CD14-positive monocyte (primary cell): ENCODE data around the gene PRH1. TPM values are rescaled to one million over a fixed set of nuclear protein-coding genes. Genes with fewer than 3 reads are reported as not detected.

Experiments
- DNase-seq, 3 donors: peaks; one replicate each; pipeline ENCODE4 v3.0.0-alpha.2; 2011 to 2022
- H2AFZ ChIP-seq: 2 replicates; pipeline ENCODE4 v1.6.0; 2012; ENCODE audit warnings: mild to moderate bottlenecking, low read depth, low read length, inconsistent platforms; ENCODE audit not compliant: insufficient read depth, poor library complexity, severe bottlenecking
- H3K27ac ChIP-seq, 2 donors: 1 replicate in 1 of 2; 2 replicates in 1 of 2; pipeline ENCODE4 v1.5.1; 2012 to 2013; ENCODE audit warnings: low read length in 2 of 2, control low read depth in 1 of 2, inconsistent platforms in 1 of 2, low read depth in 1 of 2, mild to moderate bottlenecking in 1 of 2
- H3K27me3 ChIP-seq, 2 donors: one replicate each; pipeline versions ENCODE4 v1.6.0 to v1.6.1; 2011 to 2013; ENCODE audit warnings: low read length in 2 of 2; ENCODE audit not compliant: control insufficient read depth in 2 of 2, insufficient read depth in 2 of 2
- H3K36me3 ChIP-seq, 2 donors: replicated peaks in 1 of 2; 1 replicate in 1 of 2; 2 replicates in 1 of 2; pipeline versions ENCODE4 v1.5.1 to v1.6.1; 2012 to 2013; ENCODE audit warnings: low read length in 2 of 2, control low read depth in 1 of 2, inconsistent platforms in 1 of 2, mild to moderate bottlenecking in 1 of 2; ENCODE audit not compliant: insufficient read depth in 2 of 2, control insufficient read depth in 1 of 2
- H3K4me1 ChIP-seq, 2 donors: 1 replicate in 1 of 2; 2 replicates in 1 of 2; pipeline versions ENCODE4 v1.5.1 to v1.6.1; 2012 to 2013; ENCODE audit warnings: low read length in 2 of 2, control low read depth in 1 of 2, inconsistent platforms in 1 of 2, mild to moderate bottlenecking in 1 of 2, moderate library complexity in 1 of 2; ENCODE audit not compliant: insufficient read depth in 2 of 2, control insufficient read depth in 1 of 2
- H3K4me2 ChIP-seq: replicated peaks from 2 replicates; pipeline ENCODE3; 2012; ENCODE audit warnings: low read length, moderate library complexity, mild to moderate bottlenecking; ENCODE audit not compliant: poor library complexity, severe bottlenecking; ENCODE audit errors: extremely low read depth
- H3K4me3 ChIP-seq, 3 experiments: fragments of 200-600 bp in 1 of 3; sonication (generic) in 1 of 3; replicated peaks in 1 of 3; 1 replicate in 2 of 3; 2 replicates in 1 of 3; pipeline ENCODE4 v1.5.1; 2011 to 2013; ENCODE audit warnings: low read length in 3 of 3, mild to moderate bottlenecking in 3 of 3, control low read depth in 2 of 3, low read depth in 2 of 3, inconsistent platforms in 1 of 3, moderate library complexity in 1 of 3
- H3K79me2 ChIP-seq: 2 replicates; pipeline ENCODE4 v1.6.0; 2012; ENCODE audit warnings: mild to moderate bottlenecking, control low read depth, inconsistent platforms, low read length, moderate library complexity; ENCODE audit not compliant: insufficient read depth
- H3K9ac ChIP-seq: 2 replicates; pipeline ENCODE4 v1.6.0; 2017; ENCODE audit warnings: low read length, mild to moderate bottlenecking; ENCODE audit not compliant: insufficient read depth, poor library complexity, severe bottlenecking
- H3K9me3 ChIP-seq, 2 donors: replicated peaks in 1 of 2; 1 replicate in 1 of 2; 2 replicates in 1 of 2; pipeline versions ENCODE4 v1.5.1 to v1.6.1; 2012 to 2013; ENCODE audit warnings: low read length in 2 of 2, control low read depth in 1 of 2; ENCODE audit not compliant: control insufficient read depth in 1 of 2, insufficient read depth in 1 of 2
- H4K20me1 ChIP-seq: 2 replicates; pipeline ENCODE4 v1.6.0; 2012; ENCODE audit warnings: mild to moderate bottlenecking, low read length, control low read depth, moderate library complexity; ENCODE audit not compliant: insufficient read depth
- H3K27ac Mint-ChIP-seq, 7 donors: one replicate each; pipeline ENCODE4 v1.8.0; 2020; ENCODE audit warnings: mild to moderate bottlenecking in 7 of 7, mixed read lengths in 7 of 7, moderate library complexity in 6 of 7, inconsistent platforms in 2 of 7
- H3K27me3 Mint-ChIP-seq, 3 donors: one replicate each; pipeline ENCODE4 v1.8.0; 2021 to 2022; ENCODE audit warnings: low read depth in 3 of 3, mild to moderate bottlenecking in 3 of 3, mixed read lengths in 3 of 3, moderate library complexity in 3 of 3, inconsistent platforms in 1 of 3
- H3K36me3 Mint-ChIP-seq, 2 donors: one replicate each; pipeline ENCODE4 v1.8.0; 2020; ENCODE audit warnings: mixed read lengths in 2 of 2, inconsistent platforms in 1 of 2, mild to moderate bottlenecking in 1 of 2
- H3K4me1 Mint-ChIP-seq: one replicate; pipeline ENCODE4 v1.8.0; 2020; ENCODE audit warnings: mild to moderate bottlenecking, mixed read lengths
- H3K4me3 Mint-ChIP-seq, 2 donors: one replicate each; pipeline ENCODE4 v1.8.0; 2020; ENCODE audit warnings: mild to moderate bottlenecking in 2 of 2, mixed read lengths in 2 of 2, moderate library complexity in 1 of 2
- H3K9me3 Mint-ChIP-seq, 7 donors: one replicate each; pipeline ENCODE4 v1.8.0; 2020 to 2022; ENCODE audit warnings: mixed read lengths in 7 of 7, mild to moderate bottlenecking in 6 of 7, moderate library complexity in 6 of 7, inconsistent platforms in 2 of 7
- CTCF ChIP-seq: fragments of 200-600 bp; IDR thresholded peaks from one replicate; pipeline ENCODE4 v1.8.0; 2022; ENCODE audit warnings: antibody characterized with exemption, mild to moderate bottlenecking
- WGBS: methylation state at CpG from one replicate; pipeline ENCODE4 v1.1.5; 2013; ENCODE audit warnings: missing lambda C conversion rate; ENCODE audit not compliant: insufficient coverage; 5-methylcytosine and 5-hydroxymethylcytosine counted together
- intact Hi-C, 2 donors: fragments of 100-400 bp; cut with micrococcal nuclease; formaldehyde crosslinking; loops; one replicate each; pipeline versions ENCODE4 v1.15.0 to v1.15.1; 2023
- polyA plus RNA-seq, 3 donors: library from polyadenylated mRNA; depleted of rRNA in 1 of 3; unstranded in 2 of 3; stranded (reverse) in 1 of 3; fragments of 300-500 nt in 2 of 3; fragments of >200 nt in 1 of 3; fragmentation: Illumina TruSeq in 2 of 3; gene quantifications; 1 replicate in 2 of 3; 2 replicates in 1 of 3; pipeline ENCODE4 v1.2.3, GENCODE V29; 2012 to 2021
- small RNA-seq: library from RNA; depleted of rRNA; stranded (forward); fragments of <200 nt; gene quantifications from one replicate; pipeline ENCODE3, GENCODE V24; 2012; ENCODE audit warnings: low read depth; ENCODE audit not compliant: insufficient read length

PRH1 gene
- polyA plus RNA-seq, 3 donors, result 1.9 to 3.5 (median 2.9) TPM

- Histone ChIP-seq H3K36me3 (no peaks in the 10 kb centered on the region), H2AFZ (no peak overlapping the region), H3K27me3 (no peaks in the 10 kb centered on the region), H4K20me1 (no peaks in the 10 kb centered on the region), H3K4me3 (no peak overlapping the region), H3K9ac (no peak overlapping the region), H3K27ac (no peak overlapping the region), H3K79me2 (no peaks in the 10 kb centered on the region), H3K4me2 (no peak overlapping the region), H3K9me3 (no peaks in the 10 kb centered on the region), H3K4me1 (no peaks in the 10 kb centered on the region)
- TF ChIP-seq CTCF, result no peak
- Mint-ChIP-seq H3K4me1 (no peaks in the 10 kb centered on the region), H3K4me3 (no peak overlapping the region), H3K27ac (no peak overlapping the region), H3K27me3 (no peaks in the 10 kb centered on the region), H3K9me3 (peaks cover 0 to 6% (median 2%) of the 10 kb centered on the region in 7 donors), H3K36me3 (peaks cover 5 to 13% of the 10 kb centered on the region in 2 donors)
- 100% methylated on average over 1 of the region's 2 CpGs for WGBS
- no peak for DNase-seq
- intact Hi-C loops, result no loop called here
These were observed 41.2 kb downstream of the PRH1 start for GRCh38 chr12:10842862-10843261.

GRCh38 chr12:10838461-10838860, 45.6 kb downstream of the PRH1 start:
- no peaks in the 10 kb centered on the region for H3K36me3 ChIP-seq
- no peaks in the 10 kb centered on the region for H3K4me1 ChIP-seq
- H3K9ac ChIP-seq, result no peak overlapping the region
- Mint-ChIP-seq H3K36me3 (no peaks in the 10 kb centered on the region), H3K4me3 (no peak overlapping the region), H3K9me3 (peaks cover 0 to 10% (median 2%) of the 10 kb centered on the region in 7 donors), H3K27ac (no peak overlapping the region), H3K27me3 (no peaks in the 10 kb centered on the region), H3K4me1 (no peaks in the 10 kb centered on the region)
- H3K4me3 ChIP-seq, result no peak overlapping the region
- H2AFZ ChIP-seq, result no peak overlapping the region
- no peak overlapping the region for H3K4me2 ChIP-seq
- H3K27me3 ChIP-seq, result no peaks in the 10 kb centered on the region
- no peak for TF ChIP-seq CTCF
- WGBS, result no CpG with 5 or more reads among the region's 3 CpGs
- no peak for DNase-seq
- intact Hi-C loops, result no loop called here
- H3K27ac ChIP-seq, result no peak overlapping the region
- H4K20me1 ChIP-seq, result no peaks in the 10 kb centered on the region
- H3K79me2 ChIP-seq, result no peaks in the 10 kb centered on the region
- no peaks in the 10 kb centered on the region for H3K9me3 ChIP-seq

Small RNA genes lying within 50 kb of the gene (small RNA-seq; reads per million reads assigned to genes)
- gene PRR4, result not detected

Other genes starting within 250 kb of the PRH1 start
- gene STYK1, start 210.2 kb downstream of the PRH1 start, polyA plus RNA-seq, result not detected
- 100 to 1,000 TPM; 104 to 203 (median 131) TPM for gene YBX3, start 160.9 kb downstream of the PRH1 start, polyA plus RNA-seq
- not detected for gene TAS2R7, start 81.6 kb downstream of the PRH1 start, polyA plus RNA-seq
- gene TAS2R8, start 77.0 kb downstream of the PRH1 start, polyA plus RNA-seq, result not detected
- not detected for gene TAS2R9, start 74.1 kb downstream of the PRH1 start, polyA plus RNA-seq
- gene TAS2R10, start 57.9 kb downstream of the PRH1 start, polyA plus RNA-seq, result under 1 TPM in 1 of 3 donors, not detected in 2; 0.08 TPM
- 1 to 10 TPM in 1 of 3 donors, not detected in 2; 1.0 TPM for gene PRR4, start 34.8 kb downstream of the PRH1 start, polyA plus RNA-seq
- gene TAS2R13, start 25.3 kb upstream of the PRH1 start, polyA plus RNA-seq, result not detected
- gene PRH2, start 45.0 kb upstream of the PRH1 start, polyA plus RNA-seq, result not detected
- 1 to 10 TPM in 1 of 3 donors, under 1 TPM in 2; 0.53 to 1.5 (median 0.61) TPM for gene TAS2R14, start 55.0 kb upstream of the PRH1 start, polyA plus RNA-seq
- gene TAS2R50, start 102.7 kb upstream of the PRH1 start, polyA plus RNA-seq, result under 1 TPM in 1 of 3 donors, not detected in 2; 0.27 TPM
- under 1 TPM in 1 of 3 donors, not detected in 2; 0.71 TPM for gene TAS2R20, start 114.0 kb upstream of the PRH1 start, polyA plus RNA-seq
- gene TAS2R19, start 138.4 kb upstream of the PRH1 start, polyA plus RNA-seq, result under 1 TPM in 1 of 3 donors, not detected in 2; 0.29 TPM
- under 1 TPM in 1 of 3 donors, not detected in 2; 0.29 TPM for gene TAS2R31, start 147.2 kb upstream of the PRH1 start, polyA plus RNA-seq
- gene TAS2R46, start 178.0 kb upstream of the PRH1 start, polyA plus RNA-seq, result under 1 TPM in 1 of 3 donors, not detected in 2; 0.36 TPM
- gene TAS2R43, start 208.1 kb upstream of the PRH1 start, polyA plus RNA-seq, result not detected